Bronchial epithelial cell (primary cell): ENCODE measurements around the gene SLC25A22. TPM values are rescaled to one million over a fixed set of nuclear protein-coding genes. Genes with fewer than 3 reads are reported as not detected.

Experiments
- DNase-seq: peaks from one replicate; pipeline ENCODE4 v3.0.0-alpha.2; 2010; ENCODE audit warnings: low read depth
- FAIRE-seq: peaks from 2 replicates; lab custom pipeline; 2011; peaks lifted over from hg19 to GRCh38; lab: Jason Lieb, UNC
- H3K27me3 ChIP-seq: 2 replicates; pipeline ENCODE4 v1.5.1; 2011; ENCODE audit warnings: low read length; ENCODE audit not compliant: control insufficient read depth, insufficient read depth
- H3K36me3 ChIP-seq: 2 replicates; pipeline ENCODE4 v1.5.1; 2011; ENCODE audit warnings: low read length; ENCODE audit not compliant: control insufficient read depth, insufficient read depth
- H3K4me3 ChIP-seq: 2 replicates; pipeline ENCODE4 v1.5.1; 2011; ENCODE audit warnings: mild to moderate bottlenecking, low read depth, low read length, control low read depth
- CTCF ChIP-seq: IDR thresholded peaks from 2 replicates; pipeline ENCODE4 v1.5.1; 2011; ENCODE audit warnings: mild to moderate bottlenecking, moderate library complexity, low read length, control low read depth, inconsistent platforms; ENCODE audit not compliant: insufficient read depth, severe bottlenecking
- total RNA-seq: library from RNA; depleted of rRNA; stranded (reverse); fragments of >200 nt; gene quantifications from 2 replicates; pipeline ENCODE4 v1.2.1, GENCODE V29; 2014

SLC25A22 gene
- total RNA-seq, 1 donor from 2014 or later: 5.3 TPM

GRCh38 chr11:815675-816432, 17.8 kb upstream of the SLC25A22 start:
- Histone ChIP-seq H3K4me3 (no peak overlapping the region), H3K27me3 (no peaks in the 10 kb centered on the region), H3K36me3 (peaks cover 20% of the 10 kb centered on the region)
- no peak for TF ChIP-seq CTCF
- FAIRE-seq (no peak), DNase-seq (no peak)

- FAIRE-seq: no peak
- no peak for DNase-seq
- no peaks in the 10 kb centered on the region for H3K27me3 ChIP-seq
- H3K4me3 ChIP-seq: no peak overlapping the region
- H3K36me3 ChIP-seq: peaks cover 21% of the 10 kb centered on the region
- no peak for TF ChIP-seq CTCF
These were observed 15.5 kb upstream of the SLC25A22 start for GRCh38 chr11:813456-814096.

- H3K27me3 ChIP-seq: no peaks in the 10 kb centered on the region
- no peak for FAIRE-seq
- no peak overlapping the region for H3K4me3 ChIP-seq
- TF ChIP-seq CTCF: no peak
- peaks cover 21% of the 10 kb centered on the region for H3K36me3 ChIP-seq
- no peak for DNase-seq
These were observed 15.0 kb upstream of the SLC25A22 start for GRCh38 chr11:813072-813455.

- Histone ChIP-seq H3K27me3 (no peaks in the 10 kb centered on the region), H3K4me3 (no peak overlapping the region), H3K36me3 (peaks cover 21% of the 10 kb centered on the region)
- DNase-seq (no peak), FAIRE-seq (no peak)
- no peak for TF ChIP-seq CTCF
These were observed 14.3 kb upstream of the SLC25A22 start for GRCh38 chr11:812390-812789.

GRCh38 chr11:811446-812245, 13.6 kb upstream of the SLC25A22 start:
- Histone ChIP-seq H3K27me3 (no peaks in the 10 kb centered on the region), H3K4me3 (no peak overlapping the region), H3K36me3 (peaks cover 21% of the 10 kb centered on the region)
- no peak for FAIRE-seq
- peak; percentile 20 for TF ChIP-seq CTCF
- DNase-seq: no peak
